DMS79 (cell line): Measurements from ENCODE around the gene ZGLP1.
A peak's percentile ranks its signal among the peaks of the same experiment; 100 is the strongest.
"Not testable (repeated sequence)": the region's sequence is repeated elsewhere in the genome, so short reads cannot be mapped to it uniquely, and the experiment has no call there.

Source experiments
- DNase-seq: peaks from one replicate; lab custom pipeline; 2025; lab: John Stamatoyannopoulos, UW

The ZGLP1 gene

DNA sequence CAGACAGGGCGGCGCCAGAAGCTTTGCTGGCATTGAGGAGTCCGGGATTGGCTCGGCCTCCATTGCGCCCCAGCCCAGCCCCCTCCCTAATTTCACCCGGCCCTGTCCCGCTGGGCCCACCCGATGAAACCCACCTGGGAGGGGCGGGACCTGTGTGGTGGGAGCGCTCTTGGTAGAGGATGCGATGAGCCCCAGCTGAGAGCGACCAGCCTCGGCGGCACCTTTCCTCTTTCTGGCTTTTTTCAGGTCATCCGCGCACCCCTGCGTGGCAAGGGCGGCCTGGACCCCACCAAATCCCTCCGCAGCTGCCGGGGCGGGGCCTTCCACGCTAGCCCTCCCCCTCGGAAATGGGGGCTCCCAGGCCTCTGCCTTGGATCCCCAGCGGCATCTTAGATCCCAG lies at the start of gene ZGLP1:
TSS of gene ZGLP1 (minus strand) at position 393 of the 400 bp plus-strand sequence.
- DNase-seq: no peak

GRCh38 chr19:10356431-10356830 lies 46.8 kb upstream of the ZGLP1 start:
- no peak for DNase-seq

- DNase-seq: no peak
Observed at GRCh38 chr19:10353793-10354391, 44.3 kb upstream of the ZGLP1 start.

GRCh38 chr19:10352764-10353671 lies 43.4 kb upstream of the ZGLP1 start:
- no peak for DNase-seq

GRCh38 chr19:10346509-10346908 lies 36.9 kb upstream of the ZGLP1 start:
- DNase-seq: no peak

DNA sequence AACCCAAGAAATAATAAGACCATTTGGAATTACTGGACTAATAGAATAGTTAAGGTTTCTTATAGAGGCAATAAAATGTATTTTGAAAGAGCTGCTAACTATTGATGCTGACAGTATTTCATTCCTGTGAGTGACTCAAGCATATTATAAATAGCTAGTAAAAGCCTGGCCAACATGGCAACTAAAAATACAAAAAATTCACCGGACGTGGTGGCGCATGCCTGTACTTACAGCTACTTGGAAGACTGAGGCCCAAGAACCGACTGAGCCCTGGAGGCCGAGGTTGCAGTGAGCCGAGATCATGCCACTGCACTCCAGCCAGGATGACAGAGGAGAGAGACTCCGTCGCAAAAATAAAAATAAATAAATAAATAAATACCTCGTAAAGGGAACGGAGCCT lies 35.2 kb upstream of the ZGLP1 start:
- DNase-seq: no peak

- no peak for DNase-seq
Observed at GRCh38 chr19:10343495-10343894, 33.9 kb upstream of the ZGLP1 start.

- no peak for DNase-seq
Observed at GRCh38 chr19:10339977-10340376, 30.4 kb upstream of the ZGLP1 start.

- no peak for DNase-seq
Observed at GRCh38 chr19:10339380-10339960, 29.9 kb upstream of the ZGLP1 start, which contains the start of gene ICAM3. ICAM3 (minus strand) TSS chr19:10339624; CDS start chr19:10339614, 10 bp downstream.

GRCh38 chr19:10338940-10339339 lies 29.3 kb upstream of the ZGLP1 start:
- DNase-seq: no peak

DNA sequence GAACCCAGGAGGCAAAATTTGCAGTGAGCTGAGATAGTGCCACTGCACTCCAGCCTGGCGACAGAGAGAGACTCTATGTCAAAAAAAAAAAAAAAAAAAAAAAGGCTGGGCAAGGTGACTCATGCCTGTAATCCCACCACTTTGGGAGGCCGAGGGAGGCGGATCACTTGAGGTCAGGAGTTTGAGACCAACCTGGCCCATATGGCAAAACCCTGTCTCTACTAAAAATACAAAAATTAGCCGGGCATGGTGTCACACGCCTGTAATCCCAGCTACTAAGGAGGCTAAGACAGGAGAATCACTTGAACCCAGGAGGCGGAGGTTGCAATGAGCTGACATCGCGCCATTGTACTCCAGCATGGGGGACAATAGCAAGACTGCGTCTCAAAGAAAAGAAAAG lies 27.1 kb upstream of the ZGLP1 start:
- DNase-seq: not testable (repeated sequence)

GRCh38 chr19:10335352-10335985 lies 25.9 kb upstream of the ZGLP1 start:
- no peak for DNase-seq

- no peak for DNase-seq
Observed at GRCh38 chr19:10334588-10335351, 25.2 kb upstream of the ZGLP1 start.

DNA sequence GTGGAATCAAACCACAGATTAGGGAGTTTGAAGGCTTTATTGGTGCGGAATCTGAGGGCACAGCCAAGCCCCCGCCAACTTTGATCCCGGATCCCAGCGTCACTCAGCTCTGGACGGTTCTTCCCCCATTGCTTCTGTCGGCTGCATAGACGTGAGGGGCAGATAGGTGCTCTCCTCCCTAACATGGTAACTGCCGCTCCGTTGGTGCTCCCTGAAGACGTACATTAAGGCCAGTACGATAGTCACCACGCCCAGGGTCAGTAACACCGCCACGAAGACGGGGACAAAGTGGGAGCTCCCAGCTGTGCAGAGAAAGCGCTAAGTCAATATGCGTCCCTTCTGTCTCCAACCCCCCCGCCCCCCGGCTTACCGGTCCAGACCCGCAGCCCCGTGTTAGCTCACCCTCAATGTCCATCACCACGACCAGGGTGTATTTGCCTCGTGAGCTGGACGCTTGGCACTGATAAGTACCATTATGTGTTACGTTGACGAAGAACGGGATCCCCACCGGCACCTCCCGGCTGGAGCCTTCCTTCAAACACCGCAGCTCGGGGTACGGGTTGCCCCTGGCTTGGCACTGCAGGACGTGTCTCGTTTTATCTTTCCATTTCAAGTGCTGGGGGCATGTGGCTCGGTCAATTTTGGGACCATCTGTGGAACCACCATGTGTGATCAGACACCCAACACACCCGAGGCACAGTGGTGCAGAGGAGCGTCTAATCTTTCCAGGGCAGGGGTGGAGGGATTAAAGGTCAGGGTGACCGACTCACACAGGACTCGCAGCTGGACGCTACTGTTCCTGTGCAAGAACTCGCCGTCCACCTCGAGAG lies 24.4 kb upstream of the ZGLP1 start:
- no peak for DNase-seq

DNA sequence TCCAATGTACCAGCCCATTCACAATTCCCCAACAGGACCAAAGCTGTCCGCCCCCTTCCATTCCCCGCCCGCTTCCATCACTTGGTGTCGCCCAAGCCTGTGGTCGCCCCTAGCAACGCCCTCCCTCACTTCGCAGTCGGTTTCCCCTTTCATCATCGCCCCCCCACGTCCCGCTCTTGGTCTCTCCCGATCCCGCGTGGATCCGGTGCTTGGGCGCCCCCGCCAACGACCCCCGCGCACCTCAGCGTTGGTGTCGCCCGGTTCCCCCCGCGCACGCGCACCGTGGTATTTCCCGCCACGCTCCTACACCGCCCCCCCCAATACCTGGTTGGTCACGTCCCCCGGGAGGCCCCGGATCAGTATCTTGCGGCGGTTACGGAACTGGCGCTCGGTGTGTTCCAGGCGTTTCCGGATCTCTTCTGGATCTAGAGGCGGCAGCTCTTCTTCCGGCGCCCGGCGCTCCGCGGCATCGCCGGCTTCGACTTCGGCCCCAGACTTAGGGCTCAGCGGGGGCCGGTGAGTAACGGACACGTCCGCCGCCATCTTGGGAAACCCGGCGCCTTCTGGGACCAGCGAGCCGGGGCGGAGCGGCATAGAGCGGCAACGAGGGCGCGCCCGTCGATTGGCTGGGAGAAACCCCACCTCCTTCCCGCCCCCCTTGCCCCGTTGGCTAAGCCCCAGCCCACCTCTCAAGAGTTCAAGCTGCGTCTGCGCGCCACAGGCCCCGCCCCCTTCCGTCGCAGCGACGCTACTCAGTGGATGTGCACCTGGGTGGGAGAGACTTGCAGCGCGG lies 23.5 kb upstream of the ZGLP1 start, which contains the start of gene RAVER1:
TSS of gene RAVER1 (minus strand) at position 565 of the 793 bp plus-strand sequence. CDS start at position 543, 22 bp downstream.
- DNase-seq: peak; percentile 93

GRCh38 chr19:10332158-10332964 lies 22.7 kb upstream of the ZGLP1 start:
- no peak for DNase-seq

- DNase-seq: no peak
Observed at GRCh38 chr19:10329555-10329954, 19.9 kb upstream of the ZGLP1 start.

- DNase-seq: no peak
Observed at GRCh38 chr19:10328558-10329429, 19.2 kb upstream of the ZGLP1 start.
